ENCODE data around the gene FXN.

DNA sequence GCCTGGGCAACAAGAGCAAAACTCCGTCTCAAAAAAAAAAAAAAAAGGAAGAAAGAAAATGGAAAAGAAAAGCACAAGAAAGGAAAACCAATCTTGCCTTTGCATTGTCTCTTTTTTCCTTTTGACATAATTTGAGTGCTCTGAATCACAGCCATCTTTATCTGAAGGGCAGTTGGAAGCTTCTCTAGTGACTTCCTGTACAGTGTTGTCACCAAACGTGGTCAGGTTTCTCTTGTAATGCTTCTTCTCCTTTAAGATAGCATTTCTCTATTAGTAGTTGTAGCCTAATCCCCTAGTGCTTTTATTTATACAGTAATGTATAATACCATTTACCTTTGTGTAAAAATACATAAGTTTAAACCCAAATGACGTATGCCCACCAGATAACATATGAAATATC lies 39.8 kb upstream of the FXN start:
- TF ChIP-seq TOX (CRISPR knock-in tag; IDR thresholded peaks at IDR 0.05; ENCODE audit: borderline replicate concordance) (no peak), ARNTL (CRISPR knock-in tag; IDR thresholded peaks at IDR 0.05; ENCODE audit: borderline replicate concordance, low read depth) (no peak), PATZ1 (CRISPR knock-in tag; IDR thresholded peaks at IDR 0.05; ENCODE audit: borderline replicate concordance) (no peak), ZFP30 (CRISPR knock-in tag; IDR thresholded peaks at IDR 0.05) (no peak), ZNF565 (CRISPR knock-in tag; conservative IDR thresholded peaks at IDR 0.05; ENCODE audit: low read depth) (no peak), CREB5 (CRISPR knock-in tag; IDR thresholded peaks at IDR 0.05; ENCODE audit: low read depth) (no peak), GLIS3 (CRISPR knock-in tag; IDR thresholded peaks at IDR 0.05) (no peak), ZC3H10 (CRISPR knock-in tag; IDR thresholded peaks at IDR 0.05) (no peak), CSDC2 (CRISPR knock-in tag; IDR thresholded peaks at IDR 0.05) (no peak)
- TF ChIP-seq, protein P1, sequence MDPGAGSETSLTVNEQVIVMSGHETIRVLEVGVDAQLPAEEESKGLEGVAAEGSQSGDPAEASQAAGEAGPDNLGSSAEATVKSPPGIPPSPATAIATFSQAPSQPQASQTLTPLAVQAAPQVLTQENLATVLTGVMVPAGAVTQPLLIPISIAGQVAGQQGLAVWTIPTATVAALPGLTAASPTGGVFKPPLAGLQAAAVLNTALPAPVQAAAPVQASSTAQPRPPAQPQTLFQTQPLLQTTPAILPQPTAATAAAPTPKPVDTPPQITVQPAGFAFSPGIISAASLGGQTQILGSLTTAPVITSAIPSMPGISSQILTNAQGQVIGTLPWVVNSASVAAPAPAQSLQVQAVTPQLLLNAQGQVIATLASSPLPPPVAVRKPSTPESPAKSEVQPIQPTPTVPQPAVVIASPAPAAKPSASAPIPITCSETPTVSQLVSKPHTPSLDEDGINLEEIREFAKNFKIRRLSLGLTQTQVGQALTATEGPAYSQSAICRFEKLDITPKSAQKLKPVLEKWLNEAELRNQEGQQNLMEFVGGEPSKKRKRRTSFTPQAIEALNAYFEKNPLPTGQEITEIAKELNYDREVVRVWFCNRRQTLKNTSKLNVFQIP (CRISPR knock-in tag; IDR thresholded peaks at IDR 0.05; ENCODE audit: borderline replicate concordance, low read depth) = no peak

All from SK-N-SH treated with all-trans-retinoic acid at 6 μM for 48 hours (cell line).